HG03095 (cell line): Measurements from ENCODE around the gene NUAK1.
"Not testable (repeated sequence)": the region's sequence is repeated elsewhere in the genome, so short reads cannot be mapped to it uniquely, and the experiment has no call there.

ENCODE experiments used
- ATAC-seq: cut with Tn5 transposase; IDR thresholded peaks from one replicate; pipeline ENCODE4 v1.9.1; 2021; ENCODE audit warnings: moderate library complexity; ENCODE audit not compliant: unreplicated experiment

Gene NUAK1

DNA sequence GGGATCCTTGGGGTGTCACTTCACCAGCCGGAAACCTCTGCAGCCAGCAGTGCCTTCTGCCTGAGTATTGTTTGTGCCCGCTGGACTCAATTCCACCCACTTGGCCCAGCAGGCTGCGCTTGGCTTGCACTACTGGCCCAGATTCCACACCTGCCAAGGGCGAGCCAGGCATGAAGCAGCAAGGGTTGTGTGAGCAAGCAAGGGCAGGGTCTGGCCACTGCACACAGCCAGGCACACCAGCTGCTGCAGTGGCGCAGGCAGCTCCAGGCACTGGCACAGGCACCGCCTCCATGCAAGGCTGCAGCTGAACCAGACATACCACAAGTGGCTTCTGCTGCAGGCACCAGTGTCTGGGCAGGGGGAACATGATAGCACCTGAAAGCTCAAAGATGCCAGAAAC, 99.5 kb downstream of the NUAK1 start:
- ATAC-seq: no peak

DNA sequence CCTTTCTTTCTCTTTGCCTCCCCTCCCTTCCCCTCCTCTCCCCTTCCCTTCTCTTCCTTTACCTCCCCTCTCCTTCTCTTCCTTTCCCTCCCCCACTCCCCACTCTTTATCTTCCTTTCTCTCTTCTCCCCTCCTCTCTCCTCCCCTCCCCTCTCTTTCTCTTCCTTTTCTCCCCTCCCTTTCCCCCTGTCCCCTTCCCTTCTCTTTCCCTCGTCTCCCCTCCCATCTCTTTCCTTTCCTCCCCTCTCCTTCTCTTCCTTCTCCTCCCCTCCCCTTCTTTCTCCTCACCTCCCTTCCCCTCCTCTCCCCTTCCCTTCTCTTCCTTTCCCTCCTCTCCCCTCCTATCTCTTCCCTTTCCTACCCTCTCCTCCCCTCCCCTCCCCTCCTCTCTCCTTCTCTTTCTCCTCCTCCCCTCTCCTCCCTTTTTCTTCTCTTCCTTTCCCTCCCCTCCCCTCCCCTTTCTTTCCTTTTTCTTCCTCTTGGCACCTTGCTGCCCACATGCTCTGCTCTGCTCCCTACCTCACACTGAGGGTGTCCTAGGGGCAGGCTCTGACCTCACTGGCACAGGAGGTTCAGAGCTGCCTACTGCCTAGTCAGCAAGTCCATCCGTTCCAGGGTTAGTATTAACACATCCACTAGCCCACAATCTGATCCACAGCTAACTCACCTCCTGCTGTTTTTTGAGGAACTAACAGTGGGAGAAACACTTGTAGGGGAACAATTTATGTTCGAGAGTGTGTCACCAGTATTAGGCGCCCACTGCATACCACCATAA, 101.0 kb downstream of the NUAK1 start:
- ATAC-seq: no peak

DNA sequence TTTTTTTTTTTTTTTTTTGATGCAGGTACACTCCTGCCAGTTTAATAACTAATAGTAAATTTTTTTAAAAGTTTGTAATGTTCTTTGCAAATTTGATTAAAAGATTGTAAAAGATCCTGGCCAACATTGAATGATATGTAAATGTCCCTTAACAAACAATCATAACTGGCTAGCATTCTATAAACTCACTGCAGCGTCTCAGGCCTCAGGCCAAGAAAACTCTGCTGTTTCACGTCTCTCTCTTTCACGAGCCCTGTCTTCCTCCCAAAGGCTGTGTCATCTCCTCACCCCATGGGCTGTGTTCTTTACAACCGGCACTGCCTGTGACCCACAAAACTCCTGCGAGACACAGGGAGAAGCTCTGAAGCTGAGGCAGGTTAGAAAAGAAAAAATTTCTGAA, 103.3 kb downstream of the NUAK1 start:
- ATAC-seq: no peak

DNA sequence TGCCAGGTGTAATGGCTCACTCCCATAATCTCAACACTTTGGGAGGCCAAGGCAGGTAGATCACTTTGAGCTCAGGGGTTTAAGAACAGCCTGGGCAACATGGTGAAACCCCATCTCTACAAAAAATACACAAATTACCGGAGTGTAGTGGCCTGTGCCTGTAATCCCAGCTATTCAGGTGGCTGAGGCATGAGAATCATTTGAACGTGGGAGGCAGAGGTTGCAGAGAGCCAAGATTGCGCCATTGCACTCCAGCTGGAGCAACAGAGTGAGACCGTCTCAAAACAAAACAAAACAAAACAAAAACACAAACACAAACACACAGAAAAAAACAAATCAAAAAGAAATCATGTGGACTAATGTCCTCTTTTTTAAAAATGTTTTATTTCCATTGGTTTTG, 104.4 kb downstream of the NUAK1 start:
- ATAC-seq: no peak

DNA sequence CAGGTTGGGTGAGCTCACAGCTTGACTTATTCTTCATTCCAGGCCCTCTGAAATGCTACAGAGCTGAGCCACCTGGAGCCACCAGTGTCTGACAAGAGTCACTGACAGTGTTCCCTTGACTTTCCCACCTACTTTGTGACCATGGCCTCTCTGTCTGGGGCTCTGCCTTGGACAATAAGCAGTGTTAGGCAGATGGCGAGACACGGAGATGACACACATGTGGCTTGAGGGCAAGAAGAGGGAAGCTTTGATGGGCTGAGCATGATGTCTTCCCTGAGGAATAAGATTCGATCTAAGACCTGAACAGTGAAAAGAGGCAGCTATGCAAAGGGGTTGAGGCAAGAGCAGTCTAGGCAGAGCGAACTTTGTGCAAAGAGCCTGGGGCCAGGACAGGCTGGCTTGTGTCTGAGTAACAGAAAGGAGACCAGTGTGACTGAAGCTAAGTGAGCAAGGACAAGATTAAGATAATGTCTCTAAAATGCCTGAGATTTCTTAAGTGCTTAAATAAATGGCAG, 105.5 kb downstream of the NUAK1 start:
- no peak for ATAC-seq

DNA sequence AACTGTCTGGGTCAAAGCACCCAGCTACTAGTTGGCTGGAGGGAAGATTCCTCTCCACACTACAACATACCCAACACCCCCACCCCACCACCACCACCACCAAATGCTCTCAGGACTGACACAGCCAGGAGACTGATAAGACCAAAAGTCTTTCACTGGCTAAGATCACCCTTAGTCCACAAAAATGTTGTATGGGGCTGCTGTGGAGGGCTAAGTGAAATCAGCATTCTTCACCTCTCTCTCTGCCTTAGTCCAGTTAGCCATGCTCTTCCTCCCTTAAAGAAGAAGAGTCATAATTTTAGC, 106.2 kb downstream of the NUAK1 start:
- ATAC-seq: no peak

DNA sequence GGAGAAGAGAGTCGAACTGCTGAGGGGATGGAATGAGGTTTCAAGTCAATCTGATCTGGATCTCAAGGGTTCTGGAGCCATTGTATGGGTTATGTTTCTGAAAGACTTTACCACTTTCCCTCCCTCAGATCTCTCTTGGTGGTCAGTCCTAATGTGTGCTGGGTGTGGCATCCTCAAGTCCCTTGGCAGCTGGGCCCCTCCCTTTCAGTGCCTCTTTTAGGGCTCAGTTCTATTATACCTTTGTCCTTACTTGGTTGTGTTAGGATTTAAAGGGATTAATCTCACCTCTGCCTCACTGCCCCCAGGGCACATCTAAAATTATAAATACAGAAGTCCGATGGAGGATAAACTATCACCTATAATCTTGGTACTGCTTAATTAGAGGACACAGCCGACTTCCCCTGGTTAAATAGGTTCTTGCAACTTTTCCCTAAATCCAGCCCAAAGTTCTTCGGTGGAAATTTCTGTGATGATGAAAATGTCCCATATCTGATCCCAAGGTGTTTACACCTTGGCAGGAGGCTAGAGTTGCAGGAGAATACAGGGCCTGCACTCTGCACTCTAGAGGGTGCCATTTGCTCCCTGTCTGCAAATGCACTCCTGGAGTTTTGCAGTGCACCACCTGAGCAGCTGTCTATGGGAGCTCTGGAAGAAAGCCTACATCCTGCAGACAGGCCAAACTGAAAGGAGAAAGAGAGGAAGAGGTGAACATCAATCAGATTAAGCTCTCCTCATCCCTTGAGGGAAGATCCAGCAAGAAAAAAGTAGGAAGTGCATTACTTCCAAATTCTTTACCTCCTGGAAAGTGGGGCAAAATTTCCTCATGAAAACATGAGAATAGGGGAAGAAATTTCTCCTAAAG, 106.8 kb downstream of the NUAK1 start:
- ATAC-seq: no peak

DNA sequence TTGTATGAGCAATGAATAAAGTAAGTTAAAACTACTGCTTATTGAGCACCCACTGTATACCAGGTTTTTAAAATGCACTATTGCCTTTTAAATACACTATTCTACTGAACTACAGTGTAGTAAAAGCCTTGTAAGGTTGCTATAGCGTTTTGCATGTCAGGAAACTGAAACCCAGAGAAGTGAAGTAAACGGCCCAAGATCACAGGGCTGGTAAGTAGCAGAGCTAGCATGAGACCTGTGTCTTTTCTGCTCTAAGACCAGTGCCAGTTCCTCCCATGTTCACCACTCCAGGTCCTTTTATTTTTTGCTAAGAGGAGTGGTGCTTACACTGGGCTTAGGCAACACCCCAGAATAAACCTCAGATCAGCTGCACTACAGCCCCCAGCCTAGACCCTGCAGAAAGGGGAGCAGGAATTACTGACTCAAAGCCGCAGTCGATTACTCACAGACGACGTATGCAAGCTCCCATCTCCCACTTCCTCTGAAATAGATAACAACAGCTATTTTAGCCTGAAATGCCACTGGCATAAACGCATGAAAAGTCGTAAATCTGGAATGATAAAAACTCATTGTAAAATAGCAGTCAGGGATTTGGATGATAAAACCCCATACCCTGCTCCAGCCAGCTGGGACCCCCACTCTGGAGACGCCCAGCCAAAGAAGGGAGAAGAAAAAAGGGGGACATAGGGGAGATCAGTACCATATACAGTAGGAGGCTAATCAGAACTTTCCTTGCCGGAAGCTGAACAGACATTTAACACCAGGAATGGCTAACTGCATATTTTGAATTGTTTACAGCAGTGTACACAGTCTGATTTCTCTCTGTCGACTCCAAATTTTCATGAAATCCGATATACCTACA, 108.3 kb downstream of the NUAK1 start:
- ATAC-seq: no peak

DNA sequence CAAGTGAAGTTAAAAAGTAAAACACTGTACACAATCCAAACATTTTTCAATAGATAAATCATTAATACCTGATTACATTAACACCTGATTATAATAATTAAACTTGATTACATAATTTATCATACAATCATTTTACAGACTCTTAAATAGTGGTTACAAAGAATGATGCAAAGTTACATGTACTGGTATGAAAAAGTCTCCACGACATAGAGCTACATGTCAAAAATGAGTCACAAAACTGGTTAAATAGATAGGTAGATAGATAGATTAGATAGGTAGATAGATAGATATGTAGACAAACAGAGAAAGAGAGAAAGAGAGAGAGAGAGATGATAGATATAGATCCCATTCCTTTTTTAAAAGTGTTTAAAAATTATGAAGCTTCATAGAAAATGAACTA, 109.2 kb downstream of the NUAK1 start:
- no peak for ATAC-seq

DNA sequence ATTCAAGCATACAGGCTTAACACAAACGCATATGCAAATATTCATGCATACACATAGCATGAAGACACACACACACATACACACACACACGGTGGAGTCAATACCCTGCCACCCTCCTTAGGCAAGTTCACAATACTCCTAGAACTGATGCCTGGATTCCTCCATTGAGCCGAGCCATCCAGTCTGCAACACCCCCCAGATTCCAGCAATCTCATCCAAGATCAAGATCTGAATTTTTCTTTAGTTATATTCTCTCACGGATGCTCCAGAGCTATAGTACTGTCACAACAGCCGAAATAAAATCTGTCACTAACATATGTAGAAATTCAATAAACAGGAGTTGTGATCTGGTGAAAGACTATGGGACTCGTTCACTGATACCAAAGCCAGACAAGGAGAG, 110.8 kb downstream of the NUAK1 start:
- no peak for ATAC-seq

DNA sequence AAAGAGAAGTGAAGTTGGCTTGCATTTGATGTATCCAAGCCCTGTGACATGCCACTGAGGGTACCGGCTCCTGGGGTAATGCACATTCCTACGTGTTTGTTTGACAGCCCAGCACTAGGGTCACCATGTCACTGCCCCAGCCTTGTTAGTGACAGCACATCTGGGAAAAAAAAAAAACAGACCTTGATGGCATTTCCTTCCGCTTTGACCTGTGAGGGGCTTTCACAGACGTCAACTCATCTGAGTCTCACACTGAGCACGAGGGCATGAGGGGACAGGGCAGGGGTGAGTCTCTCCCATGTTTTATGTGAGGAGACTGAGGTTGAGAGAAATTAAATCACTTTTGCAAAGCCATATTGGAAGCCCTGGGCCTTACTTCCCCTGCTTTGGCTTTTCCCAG, 111.5 kb downstream of the NUAK1 start:
- ATAC-seq: no peak

DNA sequence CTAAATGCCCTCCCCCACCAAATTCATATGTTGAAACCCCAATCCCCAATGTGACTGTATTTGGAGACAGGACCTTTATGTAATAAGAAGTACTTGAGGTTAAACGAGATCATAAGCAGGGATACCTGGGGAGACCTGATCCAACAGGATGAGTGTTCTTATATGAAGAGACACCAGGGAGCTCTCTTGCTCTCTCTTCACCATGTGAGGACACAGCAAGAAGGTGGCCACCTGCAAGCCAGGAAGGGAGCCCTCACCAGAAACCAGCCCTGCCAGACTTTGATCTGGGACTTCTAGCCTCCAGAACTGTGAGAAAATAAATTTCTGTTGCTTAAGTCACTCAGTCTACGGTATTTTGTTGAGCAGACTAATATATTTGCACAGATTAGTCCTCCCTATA, 113.6 kb downstream of the NUAK1 start:
- no peak for ATAC-seq

DNA sequence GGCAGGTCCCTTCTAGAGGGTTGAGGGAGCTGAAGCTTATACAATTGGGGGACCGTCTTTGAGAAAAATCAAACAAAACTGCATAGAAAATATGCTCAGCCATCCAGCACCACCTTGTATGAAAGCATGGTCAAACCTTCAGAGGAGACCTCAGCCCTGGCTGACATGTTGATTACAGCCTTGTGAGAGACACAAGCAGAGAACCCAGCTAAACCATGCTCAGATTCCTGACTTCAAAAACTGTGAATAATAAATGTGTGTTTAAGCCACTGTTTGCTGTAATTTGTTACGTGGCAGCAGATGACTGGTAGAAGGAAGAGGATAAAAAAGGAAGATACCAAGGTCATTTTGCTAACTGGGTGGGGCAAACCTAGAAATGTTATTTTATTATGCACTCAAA, 115.7 kb downstream of the NUAK1 start:
- ATAC-seq: no peak

DNA sequence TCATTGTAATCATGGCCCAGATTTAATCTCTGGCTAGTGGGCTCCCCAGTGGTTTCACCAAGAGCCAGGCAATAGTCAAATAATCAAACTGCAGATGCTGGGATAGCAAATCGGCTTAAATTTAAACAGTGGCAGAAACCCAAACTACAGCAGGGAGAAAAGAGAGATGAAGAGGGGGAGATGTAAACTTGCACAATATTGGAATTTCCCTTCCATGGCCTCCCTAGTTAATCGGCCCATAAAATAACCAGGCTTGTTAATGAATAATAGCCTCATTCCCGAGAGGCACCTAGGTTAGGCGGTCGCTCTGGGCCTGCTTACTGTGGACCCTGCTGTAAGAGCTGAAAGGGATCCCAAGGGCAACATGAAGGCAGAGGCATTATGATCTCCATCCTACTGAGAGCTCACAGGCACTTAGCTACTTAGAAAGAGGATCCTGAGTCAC, 116.2 kb downstream of the NUAK1 start:
- no peak for ATAC-seq

DNA sequence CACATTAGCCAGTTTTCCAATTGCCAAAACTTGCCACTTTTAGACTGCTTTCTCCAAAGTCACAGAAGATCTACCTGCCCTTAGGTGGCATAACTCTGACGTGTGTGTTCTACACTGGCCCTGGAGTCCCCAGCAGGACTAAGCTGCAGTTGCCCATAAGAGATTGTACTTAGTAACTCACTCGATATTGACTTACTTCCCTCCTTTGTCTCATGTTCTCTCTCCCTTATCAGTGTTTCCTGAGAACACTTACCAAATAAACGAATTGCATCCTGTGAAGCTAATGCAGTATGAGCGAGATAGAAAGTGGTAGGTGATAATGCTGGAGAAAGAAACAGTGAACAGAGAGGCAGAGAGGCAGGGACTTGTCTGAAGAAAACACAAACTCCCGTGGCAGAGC, 117.2 kb downstream of the NUAK1 start:
- no peak for ATAC-seq

DNA sequence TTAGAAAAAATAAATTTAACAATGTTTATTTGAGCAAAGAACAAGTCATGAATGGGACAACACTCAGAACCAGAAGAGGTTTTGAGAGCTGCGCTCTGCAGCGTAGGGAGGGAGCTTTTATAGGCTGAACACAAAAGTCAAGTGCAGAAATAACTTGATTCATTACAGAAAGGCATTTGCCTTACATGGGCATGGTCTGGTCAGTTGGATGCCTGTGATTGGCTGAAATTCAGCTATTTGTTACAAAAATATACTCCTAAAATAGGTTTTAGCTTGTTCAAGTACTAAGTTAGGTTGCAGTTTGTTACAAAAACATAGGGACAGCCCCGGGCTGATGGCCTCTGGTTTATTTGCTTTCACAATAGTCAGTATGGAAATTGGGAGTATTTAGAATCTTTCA, 118.0 kb downstream of the NUAK1 start:
- no peak for ATAC-seq

DNA sequence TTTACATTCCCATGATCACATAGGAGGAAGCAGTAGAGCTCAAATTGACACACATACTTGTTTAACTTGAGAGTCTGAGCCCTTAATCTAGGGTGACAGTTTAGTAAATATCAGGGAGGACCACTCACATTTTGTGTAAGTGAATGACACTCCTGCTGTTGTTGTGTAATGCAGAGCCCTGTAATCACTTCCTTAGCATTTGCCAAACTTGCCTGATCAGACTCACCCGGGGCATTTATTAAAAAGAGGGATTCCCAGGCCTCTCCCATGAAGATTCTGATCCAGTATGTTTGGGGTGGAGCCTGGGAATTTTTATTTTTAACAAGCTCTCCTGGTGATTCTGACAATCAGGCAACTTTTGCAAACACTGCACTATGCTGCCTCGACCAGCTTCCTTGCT, 119.6 kb downstream of the NUAK1 start:
- no peak for ATAC-seq

DNA sequence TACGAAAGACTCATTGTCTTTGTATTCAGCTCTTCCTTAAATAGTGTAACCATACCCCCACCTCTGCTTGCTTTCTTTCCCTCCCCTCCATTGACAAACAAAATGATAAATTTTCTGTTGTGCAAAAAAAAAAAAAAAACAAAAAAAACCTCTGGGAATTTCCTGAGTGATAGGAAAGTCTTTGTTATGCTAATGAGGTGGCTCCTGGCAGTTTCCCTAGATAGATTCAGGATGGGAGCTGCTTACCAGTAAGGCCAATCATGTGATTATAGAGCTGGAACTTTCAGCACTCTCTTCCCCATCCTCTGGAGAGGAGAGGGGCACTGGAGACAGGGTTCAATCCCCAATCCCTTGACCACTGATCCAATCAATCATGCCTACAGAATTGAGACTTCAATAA, 120.5 kb downstream of the NUAK1 start:
- no peak for ATAC-seq

DNA sequence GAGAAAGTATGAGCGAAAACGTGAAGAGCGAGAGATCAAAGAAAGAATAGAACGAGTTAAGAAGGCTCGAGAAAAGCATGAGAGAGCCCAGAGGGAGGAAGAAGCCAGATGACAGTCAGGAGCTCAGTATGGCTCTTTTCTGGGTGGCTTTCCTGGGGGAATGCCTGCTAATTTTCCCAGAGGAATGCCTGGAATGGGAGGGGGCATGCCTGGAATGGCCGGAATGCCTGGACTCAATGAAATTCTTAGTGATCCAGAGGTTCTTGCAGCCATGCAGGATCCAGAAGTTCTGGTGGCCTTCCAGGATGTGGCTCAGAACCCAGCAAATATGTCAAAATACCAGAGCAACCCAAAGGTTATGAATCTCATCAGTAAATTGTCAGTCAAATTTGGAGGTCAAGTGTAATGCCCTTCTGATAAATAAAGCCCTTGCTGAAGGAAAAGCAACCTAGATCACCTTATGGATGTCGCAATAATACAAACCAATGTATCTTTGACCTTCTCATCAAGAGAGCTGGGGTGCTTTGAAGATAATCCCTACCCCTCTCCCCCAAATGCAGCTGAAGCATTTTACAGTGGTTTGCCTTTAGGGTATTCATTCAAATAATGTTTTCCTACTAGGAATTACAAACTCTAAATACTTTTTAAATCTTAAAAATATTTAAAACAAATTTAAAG, 122.0 kb downstream of the NUAK1 start:
- not testable (repeated sequence) for ATAC-seq

DNA sequence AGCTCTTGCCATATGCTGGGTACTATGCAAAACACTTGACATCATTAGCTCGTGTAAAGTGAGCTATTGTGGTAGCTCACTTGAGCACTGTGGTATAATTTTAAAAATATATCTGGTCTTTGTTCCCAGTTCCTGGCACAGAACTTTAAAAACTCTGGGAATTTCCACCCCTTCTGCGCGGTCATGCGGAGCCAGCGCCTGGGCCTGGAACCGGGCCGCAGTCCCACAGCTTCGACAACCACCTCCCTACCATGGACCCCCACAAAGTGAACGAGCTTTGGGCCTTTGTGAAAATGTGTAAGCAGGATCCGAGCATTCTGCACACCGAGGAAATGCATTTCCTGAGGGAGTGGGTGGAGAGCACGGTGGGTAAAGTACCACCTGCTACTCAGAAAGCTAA, 123.1 kb downstream of the NUAK1 start:
- ATAC-seq: no peak

DNA sequence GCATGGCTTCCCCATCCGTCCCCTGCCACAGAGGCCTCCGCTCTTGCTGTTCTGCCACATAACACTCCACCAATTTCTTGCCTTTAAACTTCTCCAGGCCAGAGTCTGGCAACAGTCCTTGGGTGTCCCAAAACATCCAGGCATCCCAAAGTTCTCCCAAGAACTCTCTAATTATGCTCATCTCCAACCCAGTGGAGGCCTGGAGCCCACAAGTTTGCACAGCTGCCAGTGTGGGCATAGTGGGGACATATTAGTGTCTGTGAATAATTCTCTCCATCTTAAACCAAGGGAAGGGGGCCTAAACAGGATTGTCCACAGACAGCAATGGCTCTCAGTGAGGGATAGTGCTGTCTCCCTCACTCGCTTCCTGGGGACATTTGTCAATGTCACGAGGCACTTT, 124.8 kb downstream of the NUAK1 start:
- no peak for ATAC-seq
